Mesothelial cell of epicardium (in vitro differentiated cells): ENCODE measurements around the gene SMIM45.
A peak's percentile ranks its signal among the peaks of the same experiment; 100 is the strongest.

Experiments
- DNase-seq, 2 experiments: peaks; one replicate each; pipeline ENCODE4 v3.0.0; 2021; ENCODE audit warnings: low spot score in 2 of 2; ENCODE audit not compliant: unreplicated experiment in 2 of 2
- H3K27ac Mint-ChIP-seq: 2 replicates; pipeline ENCODE4 v1.8.0; 2021; ENCODE audit warnings: mixed read lengths
- H3K27me3 Mint-ChIP-seq: 2 replicates; pipeline ENCODE4 v1.8.0; 2021; ENCODE audit warnings: low read depth, mixed read lengths
- H3K36me3 Mint-ChIP-seq: 2 replicates; pipeline ENCODE4 v1.8.0; 2021; ENCODE audit warnings: mixed read lengths
- H3K4me1 Mint-ChIP-seq: 2 replicates; pipeline ENCODE4 v1.8.0; 2021; ENCODE audit warnings: mixed read lengths
- H3K4me3 Mint-ChIP-seq: 2 replicates; pipeline ENCODE4 v1.8.0; 2021; ENCODE audit warnings: mild to moderate bottlenecking, moderate library complexity, mixed read lengths
- H3K9me3 Mint-ChIP-seq: 2 replicates; pipeline ENCODE4 v1.8.0; 2021; ENCODE audit warnings: mixed read lengths
- TF ChIP-seq, protein P1 (sequence below): fragments of 200-600 bp; sonication (generic); IDR thresholded peaks from one replicate; pipeline ENCODE4 v1.5.0; 2021; ENCODE audit warnings: antibody characterized with exemption; ENCODE audit not compliant: unreplicated experiment

Gene SMIM45

GRCh38 chr22:41968601-41969000 is 16.7 kb downstream of the SMIM45 start:
- H3K4me3 Mint-ChIP-seq: no peak overlapping the region
- peaks cover 20% of the 10 kb centered on the region for H3K27me3 Mint-ChIP-seq
- H3K36me3 Mint-ChIP-seq: no peaks in the 10 kb centered on the region
- DNase-seq: no peak
- H3K9me3 Mint-ChIP-seq: no peaks in the 10 kb centered on the region
- H3K27ac Mint-ChIP-seq: no peak overlapping the region
- H3K4me1 Mint-ChIP-seq: no peaks in the 10 kb centered on the region
- TF ChIP-seq, protein P1, sequence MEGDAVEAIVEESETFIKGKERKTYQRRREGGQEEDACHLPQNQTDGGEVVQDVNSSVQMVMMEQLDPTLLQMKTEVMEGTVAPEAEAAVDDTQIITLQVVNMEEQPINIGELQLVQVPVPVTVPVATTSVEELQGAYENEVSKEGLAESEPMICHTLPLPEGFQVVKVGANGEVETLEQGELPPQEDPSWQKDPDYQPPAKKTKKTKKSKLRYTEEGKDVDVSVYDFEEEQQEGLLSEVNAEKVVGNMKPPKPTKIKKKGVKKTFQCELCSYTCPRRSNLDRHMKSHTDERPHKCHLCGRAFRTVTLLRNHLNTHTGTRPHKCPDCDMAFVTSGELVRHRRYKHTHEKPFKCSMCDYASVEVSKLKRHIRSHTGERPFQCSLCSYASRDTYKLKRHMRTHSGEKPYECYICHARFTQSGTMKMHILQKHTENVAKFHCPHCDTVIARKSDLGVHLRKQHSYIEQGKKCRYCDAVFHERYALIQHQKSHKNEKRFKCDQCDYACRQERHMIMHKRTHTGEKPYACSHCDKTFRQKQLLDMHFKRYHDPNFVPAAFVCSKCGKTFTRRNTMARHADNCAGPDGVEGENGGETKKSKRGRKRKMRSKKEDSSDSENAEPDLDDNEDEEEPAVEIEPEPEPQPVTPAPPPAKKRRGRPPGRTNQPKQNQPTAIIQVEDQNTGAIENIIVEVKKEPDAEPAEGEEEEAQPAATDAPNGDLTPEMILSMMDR: no peak

- peaks cover 23% of the 10 kb centered on the region for H3K27me3 Mint-ChIP-seq
- no peaks in the 10 kb centered on the region for H3K9me3 Mint-ChIP-seq
- H3K27ac Mint-ChIP-seq: no peak within 1 kb of the TSS
- no peaks in the 10 kb centered on the region for H3K36me3 Mint-ChIP-seq
- no peak for DNase-seq
- H3K4me3 Mint-ChIP-seq: no peak within 1 kb of the TSS
- TF ChIP-seq, protein P1: no peak
- no peaks in the 10 kb centered on the region for H3K4me1 Mint-ChIP-seq
Measured at GRCh38 chr22:41969110-41969646, 17.2 kb downstream of the SMIM45 start, which contains the start of gene SEPTIN3. Gene SEPTIN3, plus strand, starts transcription at chr22:41969443. Its CDS starts 2,050 bp downstream, at chr22:41971493.

GRCh38 chr22:41970601-41971000 is 18.7 kb downstream of the SMIM45 start:
- Mint-ChIP-seq H3K27ac (no peak overlapping the region), H3K4me1 (no peaks in the 10 kb centered on the region), H3K27me3 (peaks cover 37% of the 10 kb centered on the region), H3K4me3 (no peak overlapping the region), H3K36me3 (no peaks in the 10 kb centered on the region), H3K9me3 (no peaks in the 10 kb centered on the region)
- DNase-seq: no peak
- TF ChIP-seq, protein P1: no peak

DNA sequence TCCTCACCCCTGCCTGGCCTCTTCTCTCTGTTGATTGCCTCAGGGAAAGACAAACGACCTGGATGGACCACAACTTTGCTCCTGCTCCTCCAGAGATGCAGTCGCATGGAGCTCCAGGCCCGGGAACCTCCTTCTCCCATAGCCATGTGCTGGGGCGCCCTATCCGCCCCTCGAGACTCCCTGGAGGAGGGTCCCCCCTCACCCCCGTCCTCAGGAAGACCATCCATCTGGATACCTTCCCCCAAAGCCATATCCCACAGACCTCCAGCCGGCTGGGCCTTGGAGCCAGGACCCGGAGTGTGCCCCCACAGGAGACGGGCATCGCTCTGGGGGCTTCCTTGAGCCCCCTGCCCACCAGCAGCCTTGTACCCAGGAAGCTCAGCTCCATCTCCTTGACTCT is 19.5 kb downstream of the SMIM45 start:
- H3K36me3 Mint-ChIP-seq: no peaks in the 10 kb centered on the region
- no peak overlapping the region for H3K27ac Mint-ChIP-seq
- peaks cover 44% of the 10 kb centered on the region for H3K27me3 Mint-ChIP-seq
- no peaks in the 10 kb centered on the region for H3K9me3 Mint-ChIP-seq
- no peak for DNase-seq
- TF ChIP-seq, protein P1: no peak
- H3K4me1 Mint-ChIP-seq: peaks cover 5% of the 10 kb centered on the region
- H3K4me3 Mint-ChIP-seq: no peak overlapping the region

DNA sequence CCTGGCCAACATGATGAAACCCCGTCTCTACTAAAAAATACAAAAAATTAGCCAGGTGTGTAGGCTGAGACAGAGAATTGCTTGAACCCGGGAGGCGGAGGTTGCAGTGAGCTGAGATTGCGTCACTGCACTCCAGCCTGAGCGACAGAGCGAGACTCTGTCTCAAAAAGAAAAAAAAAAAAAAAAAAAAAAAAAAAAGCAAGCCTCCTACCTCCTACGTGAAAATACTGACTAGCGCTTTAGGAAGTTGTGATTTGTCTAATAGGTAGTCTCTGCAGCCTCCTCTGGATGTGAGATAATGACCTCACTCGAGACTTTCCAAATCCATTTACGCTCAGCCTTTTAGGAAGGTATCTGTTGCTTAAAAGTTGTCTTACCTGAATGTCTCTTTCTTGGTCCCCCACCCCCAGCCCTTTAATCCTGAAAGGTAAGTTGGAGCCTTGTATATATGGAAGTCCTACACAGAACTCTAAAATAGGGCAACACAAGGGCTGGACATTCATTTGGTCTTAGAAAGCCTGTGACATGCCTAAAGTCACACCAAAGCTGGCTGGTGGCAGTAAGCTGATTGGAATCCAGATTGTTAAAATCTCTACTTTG is 22.8 kb downstream of the SMIM45 start:
- H3K4me1 Mint-ChIP-seq: peaks cover 9% of the 10 kb centered on the region
- H3K27ac Mint-ChIP-seq: no peak overlapping the region
- no peaks in the 10 kb centered on the region for H3K9me3 Mint-ChIP-seq
- peak overlapping the region; percentile 60 for H3K4me3 Mint-ChIP-seq
- no peaks in the 10 kb centered on the region for H3K36me3 Mint-ChIP-seq
- TF ChIP-seq, protein P1: no peak
- no peak for DNase-seq
- peaks cover 73% of the 10 kb centered on the region for H3K27me3 Mint-ChIP-seq
